Measurements from ENCODE around the gene MACROD2. TPM values are rescaled to one million over a fixed set of nuclear protein-coding genes. Genes with fewer than 3 reads are reported as not detected.
A peak's percentile ranks its signal among the peaks of the same experiment; 100 is the strongest.

The MACROD2 gene
- polyA plus RNA-seq, 2 of the 4 experiments (the other 2 are of a cell fraction) = 0.96 to 1.3 TPM

DNA sequence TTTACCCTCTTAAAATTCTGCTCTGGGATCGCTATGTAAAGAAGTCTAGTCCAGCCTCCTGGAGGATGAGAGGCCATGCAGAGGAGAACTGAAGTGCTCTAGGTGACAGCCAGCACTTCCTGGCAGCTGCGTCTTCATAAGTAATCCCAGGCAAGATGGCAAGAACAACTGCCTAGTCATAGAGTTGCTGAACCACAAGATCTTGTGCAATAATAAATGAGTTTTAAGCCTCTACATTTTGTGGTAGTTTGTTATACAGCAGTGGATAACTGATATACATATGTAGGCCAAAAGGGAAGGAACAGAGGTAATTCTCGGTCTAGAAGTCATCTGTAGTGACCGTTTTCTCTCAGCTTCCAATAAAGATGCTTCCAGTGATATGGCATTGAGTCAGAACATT is 445.9 kb downstream of the MACROD2 start:
- DNase-seq (ENCODE audit: low read depth in 1 of 2, low spot score in 1 of 2) (no peak), FAIRE-seq (no peak), ATAC-seq (no peak)
- Histone ChIP-seq H3K4me3 (no peak overlapping the region), H3K9me3 (peaks cover 22% of the 10 kb centered on the region), H3K4me1 (peaks cover 8% of the 10 kb centered on the region; the same call in 2 of the 3 replicates), H3K27ac (no peak overlapping the region), H3K4me2 (no peak overlapping the region)
- TF ChIP-seq SMC3 (IDR thresholded peaks at IDR 0.05) (no peak), ZNF302 (CRISPR knock-in tag; IDR thresholded peaks at IDR 0.05) (no peak), ESRRA (IDR thresholded peaks at IDR 0.05; ENCODE audit: borderline replicate concordance, low read length) (no peak), USF2 (IDR thresholded peaks at IDR 0.05) (no peak), MAZ (IDR thresholded peaks at IDR 0.05; ENCODE audit: borderline replicate concordance, low read depth, low read length) (no peak), HOXA7 (CRISPR knock-in tag; IDR thresholded peaks at IDR 0.05) (no peak), CBX2 (IDR thresholded peaks at IDR 0.05; ENCODE audit: borderline replicate concordance, low read depth) (no peak), NPAS2 (CRISPR knock-in tag; IDR thresholded peaks at IDR 0.05; ENCODE audit: borderline replicate concordance) (no peak), HOXB13 (CRISPR knock-in tag; IDR thresholded peaks at IDR 0.05; ENCODE audit: low read depth) (no peak), BHLHE40 (IDR thresholded peaks at IDR 0.05; ENCODE audit: low read depth, low read length) (no peak), NR3C1 (IDR thresholded peaks at IDR 0.05) (no peak), CBX8 (IDR thresholded peaks at IDR 0.05) (no peak), FOSB (CRISPR knock-in tag; IDR thresholded peaks at IDR 0.05) (no peak)
- TF ChIP-seq, protein P1, sequence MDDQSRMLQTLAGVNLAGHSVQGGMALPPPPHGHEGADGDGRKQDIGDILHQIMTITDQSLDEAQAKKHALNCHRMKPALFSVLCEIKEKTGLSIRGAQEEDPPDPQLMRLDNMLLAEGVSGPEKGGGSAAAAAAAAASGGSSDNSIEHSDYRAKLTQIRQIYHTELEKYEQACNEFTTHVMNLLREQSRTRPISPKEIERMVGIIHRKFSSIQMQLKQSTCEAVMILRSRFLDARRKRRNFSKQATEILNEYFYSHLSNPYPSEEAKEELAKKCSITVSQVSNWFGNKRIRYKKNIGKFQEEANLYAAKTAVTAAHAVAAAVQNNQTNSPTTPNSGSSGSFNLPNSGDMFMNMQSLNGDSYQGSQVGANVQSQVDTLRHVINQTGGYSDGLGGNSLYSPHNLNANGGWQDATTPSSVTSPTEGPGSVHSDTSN (IDR thresholded peaks at IDR 0.05) = no peak
- ChIA-PET CTCF (no interaction called here), POLR2A (no interaction called here)
- 74% methylated on average over 4 of the region's 4 CpGs for WGBS (ENCODE audit: missing lambda C conversion rate)

DNA sequence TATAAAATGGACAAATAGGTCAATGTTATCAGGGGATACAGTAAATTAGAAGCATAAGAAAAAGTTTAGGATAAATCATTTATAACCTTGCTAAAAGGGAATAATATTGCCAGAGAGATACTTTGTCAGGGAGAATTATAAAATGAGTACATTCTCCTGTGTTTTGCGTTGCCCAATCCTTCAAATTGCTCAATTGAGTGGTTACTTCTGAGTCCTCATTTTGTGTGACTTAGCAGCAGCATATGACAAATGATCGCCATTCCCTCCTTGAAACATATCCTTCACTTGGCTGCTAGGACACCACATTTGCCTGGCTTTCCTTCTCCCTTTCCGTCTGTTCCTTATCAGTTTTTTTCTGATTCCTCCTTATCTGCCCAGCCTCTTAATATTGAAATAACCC is 448.8 kb downstream of the MACROD2 start:
- FAIRE-seq (no peak), ATAC-seq (no peak), DNase-seq (ENCODE audit: low read depth in 1 of 2, low spot score in 1 of 2) (no peak)
- Histone ChIP-seq H3K9me3 (peaks cover 9% of the 10 kb centered on the region), H3K4me3 (no peak overlapping the region), H3K4me2 (no peak overlapping the region), H3K27ac (no peak overlapping the region), H3K4me1 (peaks cover 11% of the 10 kb centered on the region)
- ChIA-PET CTCF (interaction anchor here (1.1 to 1.3 kb wide), 2 partner anchors 107 to 974 kb away, joined by 3 read pairs; partner anchors contain the start of gene FLRT3), POLR2A (no interaction called here)
- TF ChIP-seq KDM5A (IDR thresholded peaks at IDR 0.05) = no peak
- no peak for TF ChIP-seq ZFP36 (IDR thresholded peaks at IDR 0.05; ENCODE audit: borderline replicate concordance, partially characterized antibody)
- TF ChIP-seq FOSB (CRISPR knock-in tag; IDR thresholded peaks at IDR 0.05) = no peak
- WGBS (ENCODE audit: missing lambda C conversion rate) = 90% methylated on average over 3 of the region's 3 CpGs

DNA sequence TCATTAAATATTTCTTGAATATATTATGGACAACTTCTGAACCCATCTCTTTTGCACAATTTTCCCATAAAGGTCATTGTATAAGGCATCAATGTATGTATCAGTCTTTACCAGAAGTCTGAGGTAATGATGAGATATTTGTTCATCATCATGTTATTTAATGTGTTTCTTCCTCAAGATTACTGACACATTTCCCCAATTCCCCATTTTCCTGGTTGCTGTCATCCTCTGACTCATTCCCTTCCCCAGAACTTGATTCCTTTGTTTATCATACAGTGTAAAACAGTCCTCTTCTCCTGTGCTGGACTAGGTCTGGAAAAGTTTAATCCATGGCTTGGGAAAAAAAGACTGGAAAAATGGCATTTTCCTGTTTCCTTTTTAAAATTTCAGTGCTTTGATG is 450.0 kb downstream of the MACROD2 start:
- no peaks in the 10 kb centered on the region for H3K9me3 ChIP-seq
- CTCF ChIA-PET = no interaction called here
- FAIRE-seq (no peak), DNase-seq (ENCODE audit: low read depth in 1 of 2, low spot score in 1 of 2) (peak in 1 of 2 experiments; percentile 17), ATAC-seq (0 out of 6 replicates have a peak, but pooled peaks of 1 of the 2 experiments have one; percentile 21)
- 0 out of 6 replicates have a peak overlapping the region, but pooled peaks of 1 of the 2 experiments have one; percentile 8 for H3K27ac ChIP-seq
- POLR2A ChIA-PET = no interaction called here
- no peak overlapping the region for H3K4me3 ChIP-seq
- H3K4me1 ChIP-seq = peaks cover 23% of the 10 kb centered on the region
- no peak for TF ChIP-seq PHF8 (IDR thresholded peaks at IDR 0.05; ENCODE audit: borderline replicate concordance, low read depth)
- TF ChIP-seq SMC3 (IDR thresholded peaks at IDR 0.05) = no peak
- no peak for TF ChIP-seq CEBPB (IDR thresholded peaks at IDR 0.05)
- no peak for TF ChIP-seq FOSL2 (IDR thresholded peaks at IDR 0.05)
- peak; percentile 27; the same call in 1 of the 2 replicates for TF ChIP-seq FOSL2 (CRISPR knock-in tag; IDR thresholded peaks at IDR 0.05)
- TF ChIP-seq CHD4 (IDR thresholded peaks at IDR 0.05; ENCODE audit: borderline replicate concordance) = no peak
- no peak for TF ChIP-seq MYC (IDR thresholded peaks at IDR 0.05; ENCODE audit: borderline replicate concordance, low read length)
- no peak for TF ChIP-seq HOXB5 (CRISPR knock-in tag; IDR thresholded peaks at IDR 0.05)
- 0 out of 3 replicates have a peak overlapping the region, but pooled peaks have one; percentile 2 for H3K4me2 ChIP-seq

All from A549 (cell line).